GM12872 (cell line): ENCODE data around the gene SIL1.

Source experiments
- TF ChIP-seq, protein P1 (sequence below): IDR thresholded peaks from 3 replicates; pipeline ENCODE4 v1.5.1; 2011; ENCODE audit warnings: low read depth, mild to moderate bottlenecking, low read length, moderate library complexity; ENCODE audit not compliant: insufficient read depth

The SIL1 gene

GRCh38 chr5:139131465-139131864 lies 66.7 kb downstream of the SIL1 start:
- TF ChIP-seq, protein P1, sequence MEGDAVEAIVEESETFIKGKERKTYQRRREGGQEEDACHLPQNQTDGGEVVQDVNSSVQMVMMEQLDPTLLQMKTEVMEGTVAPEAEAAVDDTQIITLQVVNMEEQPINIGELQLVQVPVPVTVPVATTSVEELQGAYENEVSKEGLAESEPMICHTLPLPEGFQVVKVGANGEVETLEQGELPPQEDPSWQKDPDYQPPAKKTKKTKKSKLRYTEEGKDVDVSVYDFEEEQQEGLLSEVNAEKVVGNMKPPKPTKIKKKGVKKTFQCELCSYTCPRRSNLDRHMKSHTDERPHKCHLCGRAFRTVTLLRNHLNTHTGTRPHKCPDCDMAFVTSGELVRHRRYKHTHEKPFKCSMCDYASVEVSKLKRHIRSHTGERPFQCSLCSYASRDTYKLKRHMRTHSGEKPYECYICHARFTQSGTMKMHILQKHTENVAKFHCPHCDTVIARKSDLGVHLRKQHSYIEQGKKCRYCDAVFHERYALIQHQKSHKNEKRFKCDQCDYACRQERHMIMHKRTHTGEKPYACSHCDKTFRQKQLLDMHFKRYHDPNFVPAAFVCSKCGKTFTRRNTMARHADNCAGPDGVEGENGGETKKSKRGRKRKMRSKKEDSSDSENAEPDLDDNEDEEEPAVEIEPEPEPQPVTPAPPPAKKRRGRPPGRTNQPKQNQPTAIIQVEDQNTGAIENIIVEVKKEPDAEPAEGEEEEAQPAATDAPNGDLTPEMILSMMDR, result no peak

- TF ChIP-seq, protein P1, result no peak
Measured at GRCh38 chr5:139131062-139131461, 67.1 kb downstream of the SIL1 start.

- TF ChIP-seq, protein P1, result no peak
Measured at GRCh38 chr5:139130214-139130613, 68.0 kb downstream of the SIL1 start.

GRCh38 chr5:139126711-139127111 lies 71.5 kb downstream of the SIL1 start:
- TF ChIP-seq, protein P1, result no peak

DNA sequence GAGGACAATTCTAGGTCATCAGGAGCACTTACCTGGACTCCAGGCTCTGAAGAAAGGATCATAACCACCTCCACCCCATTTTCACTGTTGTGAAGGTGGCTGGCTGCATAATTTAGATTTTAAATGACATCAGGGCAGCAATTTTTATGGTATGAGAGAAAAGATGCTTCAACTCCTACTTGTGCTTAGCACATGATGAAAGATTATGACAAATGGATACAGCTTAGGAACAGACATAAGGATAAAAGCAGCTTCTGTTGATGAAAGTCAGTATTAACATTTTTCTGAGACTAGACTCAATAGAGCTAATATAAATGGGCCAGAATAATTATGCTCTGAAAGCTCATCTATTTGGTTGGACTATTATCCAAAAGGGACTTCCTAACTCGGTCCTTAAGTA lies 72.2 kb downstream of the SIL1 start:
- TF ChIP-seq, protein P1, result no peak

DNA sequence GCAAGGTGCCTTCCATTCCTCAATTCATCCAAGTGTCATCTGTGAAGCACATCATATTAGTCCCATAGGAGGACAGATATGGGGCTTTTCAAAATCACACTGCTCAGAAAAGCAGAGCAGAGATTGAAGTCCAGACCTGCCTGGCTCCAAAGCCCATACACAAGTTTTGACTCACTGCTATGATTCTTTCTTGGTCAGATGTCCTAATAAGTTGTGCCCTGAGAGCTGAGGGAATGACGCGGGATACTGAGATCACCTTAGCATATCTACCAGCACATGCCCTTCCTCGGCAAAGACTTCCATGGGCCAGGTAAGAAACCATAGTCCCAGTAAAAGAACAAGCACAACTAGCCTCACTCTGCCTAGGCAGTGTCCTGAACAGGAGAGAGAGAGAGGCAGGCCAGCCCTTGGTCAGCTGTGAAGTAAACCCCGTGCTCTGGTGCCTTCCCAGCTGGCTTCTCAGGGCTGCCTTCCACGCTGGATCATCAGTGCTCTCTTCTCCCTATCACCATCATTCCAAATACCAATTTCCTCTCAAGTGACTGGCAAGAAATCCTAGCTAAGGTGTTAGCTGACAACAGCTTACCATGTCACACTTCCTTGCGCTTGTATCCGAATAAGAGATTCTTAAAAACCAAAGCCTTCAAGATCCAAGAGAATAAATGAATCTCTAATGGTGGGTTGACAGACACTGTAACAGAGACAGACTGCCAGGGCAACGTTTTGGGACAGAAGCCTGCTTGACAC lies 73.2 kb downstream of the SIL1 start:
- TF ChIP-seq, protein P1, result no peak

DNA sequence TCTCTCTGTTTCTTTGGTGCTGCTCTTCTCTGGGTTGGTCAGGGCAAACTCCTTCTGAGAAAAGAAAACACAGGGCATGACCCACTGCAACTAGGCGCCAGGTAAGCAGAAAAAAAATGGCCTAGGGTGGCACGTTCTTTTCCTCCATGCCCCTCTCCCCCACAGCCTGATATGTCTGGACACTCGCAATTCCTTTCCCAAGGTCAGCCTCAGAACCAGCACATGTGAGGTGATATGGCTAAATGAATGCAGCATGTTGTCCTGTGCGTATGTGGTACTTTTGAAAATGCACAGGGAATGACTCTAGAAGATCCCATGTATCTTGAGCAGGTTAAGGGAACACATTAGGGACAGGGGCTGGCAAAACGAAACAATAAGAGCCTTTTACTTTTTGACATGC lies 77.0 kb downstream of the SIL1 start:
- TF ChIP-seq, protein P1, result no peak

DNA sequence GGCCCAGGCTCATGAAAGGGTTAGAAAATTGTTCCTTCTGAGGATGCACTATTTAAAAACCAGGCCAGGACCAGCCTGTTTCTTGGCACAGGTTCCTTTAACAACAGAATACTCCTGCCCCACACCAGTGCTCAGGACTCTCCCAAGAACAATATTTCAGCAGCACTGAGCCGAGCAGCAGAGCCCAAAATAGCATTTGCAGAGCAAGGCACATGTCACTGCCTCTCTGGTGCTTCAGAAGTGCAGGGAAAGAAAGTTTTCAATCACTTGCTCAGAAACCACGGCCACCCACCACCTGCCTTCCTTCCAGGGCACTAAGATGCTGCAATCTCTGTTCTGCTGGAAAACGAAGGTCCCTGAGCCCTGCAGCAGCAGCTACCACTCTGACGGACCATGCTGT lies 77.6 kb downstream of the SIL1 start:
- TF ChIP-seq, protein P1, result no peak
